ENCODE data around the gene SMYD3.
"Not testable (repeated sequence)": the region's sequence is repeated elsewhere in the genome, so short reads cannot be mapped to it uniquely, and the experiment has no call there.

SMYD3 gene

DNA sequence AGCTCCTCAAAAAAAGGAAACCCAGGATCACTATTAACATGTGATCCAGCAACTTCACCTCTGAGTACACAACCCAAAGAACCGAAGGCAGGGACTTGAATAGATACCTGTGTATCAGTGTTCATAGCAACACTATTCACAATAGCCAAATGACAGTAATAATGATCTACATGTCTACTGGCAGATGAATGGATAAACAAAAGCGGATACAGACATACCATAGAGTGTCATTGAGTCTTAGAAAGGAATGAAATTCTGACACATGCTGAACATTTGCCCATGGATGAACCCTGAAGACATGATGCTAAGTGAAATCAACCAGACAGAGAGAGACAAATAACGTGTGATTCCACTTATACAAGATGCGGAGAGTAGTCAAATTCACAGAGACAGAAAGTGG lies 788.1 kb downstream of the SMYD3 start:
- no peak for DNase-seq
- in situ Hi-C loops (cut with HindIII; ENCODE audit: low pct_ligation_motif_present, low pct_unique_long_range_greater_than_20kb, low sequenced_read_pairs) = no loop called here

DNA sequence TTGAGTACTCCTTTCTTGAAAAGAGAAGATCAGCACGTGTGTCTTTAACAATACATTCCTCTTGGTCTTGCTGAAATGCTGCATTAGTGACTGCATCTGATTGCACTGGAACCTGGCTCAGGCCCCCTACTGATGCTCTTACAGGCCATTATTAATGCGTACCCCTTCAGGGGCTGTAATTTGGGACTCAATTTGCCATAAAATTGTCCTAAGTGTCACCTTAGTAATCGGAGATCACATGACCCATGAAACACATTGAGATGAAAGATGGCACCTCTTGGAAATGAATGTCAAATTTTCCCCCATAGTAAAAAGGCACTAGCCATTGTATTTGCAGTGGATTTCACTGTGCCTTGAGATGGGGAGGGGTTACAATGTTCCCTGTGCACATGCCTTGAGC lies 789.0 kb downstream of the SMYD3 start:
- in situ Hi-C loops (cut with HindIII; ENCODE audit: low pct_ligation_motif_present, low pct_unique_long_range_greater_than_20kb, low sequenced_read_pairs) = no loop called here
- no peak for DNase-seq

DNA sequence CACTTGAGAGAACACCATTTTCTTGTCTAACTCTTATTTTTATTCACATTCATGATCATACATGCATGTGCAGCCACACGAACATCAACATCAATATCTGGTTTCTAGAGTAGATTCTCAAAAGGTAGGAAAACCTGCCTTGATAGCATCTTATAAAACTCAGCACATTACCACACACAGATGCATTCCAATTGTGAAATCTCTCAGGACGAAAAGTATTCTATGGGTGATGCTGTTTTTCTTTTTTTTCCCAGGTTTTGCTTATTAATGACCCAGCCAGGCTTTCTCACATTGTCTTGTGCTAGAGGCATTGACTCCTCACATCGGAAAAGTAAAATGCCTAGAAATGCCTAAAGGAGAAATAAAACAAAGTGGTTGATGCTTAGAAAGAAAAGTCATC lies 789.5 kb downstream of the SMYD3 start:
- no peak for DNase-seq
- in situ Hi-C loops (cut with HindIII; ENCODE audit: low pct_ligation_motif_present, low pct_unique_long_range_greater_than_20kb, low sequenced_read_pairs) = no loop called here

DNA sequence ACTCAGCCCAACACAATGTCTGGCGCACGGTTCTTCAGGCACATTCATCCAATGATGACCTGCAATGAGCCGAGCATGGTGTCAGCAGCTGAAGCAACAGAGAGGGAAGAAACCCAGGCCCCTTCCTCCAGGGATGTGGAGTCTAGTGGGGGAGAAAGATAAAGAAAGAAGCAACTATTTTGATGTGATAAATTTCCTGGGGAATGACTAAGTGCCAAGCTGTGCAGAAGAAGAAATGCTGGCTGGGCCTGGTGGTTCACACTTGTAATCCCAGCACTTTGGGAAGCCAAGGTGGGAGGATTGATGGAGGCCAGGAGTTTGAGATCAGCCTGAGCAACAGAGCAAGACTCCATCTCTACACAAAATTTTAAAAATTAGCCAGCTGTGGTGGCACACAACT lies 790.5 kb downstream of the SMYD3 start:
- in situ Hi-C loops (cut with HindIII; ENCODE audit: low pct_ligation_motif_present, low pct_unique_long_range_greater_than_20kb, low sequenced_read_pairs) = no loop called here
- no peak for DNase-seq

DNA sequence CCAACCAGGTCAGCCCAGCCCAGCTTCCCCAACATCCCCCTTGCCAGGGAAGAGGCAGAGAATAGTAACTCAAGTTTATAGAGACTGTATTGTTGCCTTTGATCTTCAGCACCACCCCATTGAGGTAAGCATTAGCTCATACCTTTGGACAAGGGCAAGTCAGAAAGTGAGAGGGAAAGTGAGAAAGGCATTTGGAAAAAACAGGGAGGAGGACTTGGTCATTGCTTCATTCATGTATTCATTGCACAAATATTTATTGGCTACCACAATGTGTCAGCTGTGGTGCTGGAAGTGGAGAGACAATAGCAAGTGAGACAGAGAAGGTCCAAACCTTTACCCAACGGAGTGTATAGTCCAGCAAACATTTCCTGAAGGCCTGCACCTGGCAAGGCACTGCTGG lies 791.1 kb downstream of the SMYD3 start:
- in situ Hi-C loops (cut with HindIII; ENCODE audit: low pct_ligation_motif_present, low pct_unique_long_range_greater_than_20kb, low sequenced_read_pairs) = no loop called here
- peak; percentile 33 for DNase-seq

DNA sequence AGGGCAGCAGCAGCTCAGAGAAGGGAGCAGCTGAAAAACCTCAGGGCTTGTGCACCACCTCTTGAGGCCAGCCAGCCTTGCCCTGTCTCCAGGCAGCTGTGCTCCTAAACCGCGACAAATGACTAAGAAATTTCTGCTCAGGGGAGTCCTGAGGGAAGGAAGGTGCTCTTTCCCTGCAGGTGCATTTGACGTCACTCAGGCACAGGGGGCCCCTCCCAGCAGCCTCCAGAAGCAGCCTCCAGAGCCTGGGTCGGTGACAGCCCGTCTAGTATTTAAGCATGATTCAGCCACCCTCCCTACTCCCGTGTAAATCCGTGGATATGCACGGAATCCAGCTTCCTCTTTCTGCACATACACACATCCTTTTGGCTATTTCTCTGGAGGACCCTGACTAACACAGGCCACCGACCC lies 791.8 kb downstream of the SMYD3 start:
- in situ Hi-C loops (cut with HindIII; ENCODE audit: low pct_ligation_motif_present, low pct_unique_long_range_greater_than_20kb, low sequenced_read_pairs) = no loop called here
- DNase-seq = peak; percentile 25

DNA sequence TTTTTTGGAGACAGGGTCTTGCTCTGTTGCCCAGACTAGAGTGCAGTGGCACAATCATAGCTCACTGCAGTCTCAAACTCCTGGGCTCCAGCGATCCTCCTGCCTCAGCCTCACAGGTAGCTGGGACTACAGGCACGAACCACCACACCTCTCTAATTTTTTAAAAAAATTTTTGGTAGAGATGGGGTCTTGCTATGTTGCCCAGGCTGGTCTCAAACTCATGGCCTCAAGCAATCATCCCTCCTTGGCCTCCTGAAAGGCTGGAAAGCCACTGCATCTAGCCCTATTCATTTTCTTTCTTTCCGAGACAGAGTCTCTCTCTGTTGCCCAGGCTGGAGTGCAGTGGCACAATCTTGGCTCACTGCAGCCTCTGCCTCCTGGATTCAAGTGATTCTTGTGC lies 793.1 kb downstream of the SMYD3 start:
- DNase-seq; in situ Hi-C loops (cut with HindIII; ENCODE audit: low pct_ligation_motif_present, low pct_unique_long_range_greater_than_20kb, low sequenced_read_pairs): not testable (repeated sequence)

DNA sequence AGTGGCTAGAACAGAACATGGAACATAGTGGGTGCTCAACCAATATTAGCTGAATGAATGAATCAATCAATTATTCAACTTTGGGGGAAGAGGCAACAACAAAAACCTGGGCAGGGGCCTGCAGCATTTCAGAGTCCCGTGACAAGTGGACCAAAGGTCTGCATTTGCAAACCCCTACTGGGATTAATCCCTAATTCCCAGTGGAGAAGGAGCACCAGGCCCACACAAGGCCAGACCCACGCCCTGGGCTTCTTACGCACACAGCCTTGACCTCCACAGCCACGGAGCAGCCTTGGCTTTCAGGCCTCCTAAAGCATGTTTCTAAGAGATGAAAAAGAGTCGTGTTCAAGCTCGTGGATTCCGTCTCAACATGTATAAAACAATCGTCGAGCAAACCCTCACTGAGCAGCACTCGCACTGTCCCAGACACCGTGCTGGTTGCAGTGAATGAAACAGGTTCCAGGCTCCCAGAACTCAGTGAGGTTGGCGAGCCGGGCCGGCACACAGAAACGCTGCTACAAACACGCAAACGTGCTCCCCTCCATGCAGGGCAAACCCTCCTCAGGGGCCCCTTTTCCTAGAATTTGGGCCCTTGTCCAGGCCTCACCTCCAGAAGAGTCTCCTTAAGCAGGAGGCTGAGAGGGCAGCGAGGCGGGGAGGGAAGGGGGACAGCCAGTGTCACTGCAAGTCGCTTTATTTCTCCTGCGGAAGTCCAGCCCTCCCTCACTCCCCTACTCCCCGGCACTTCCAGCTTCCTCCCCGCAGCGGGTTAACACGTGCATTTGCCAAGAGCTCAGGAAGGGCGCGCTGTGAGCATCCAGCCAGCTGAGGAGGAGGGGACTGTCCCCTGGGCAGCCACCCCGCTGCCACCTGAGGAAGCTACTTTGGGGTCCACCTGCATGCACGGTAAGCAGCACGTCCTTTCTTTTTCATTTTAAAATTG lies 795.8 kb downstream of the SMYD3 start:
- DNase-seq = no peak
- in situ Hi-C loops (cut with HindIII; ENCODE audit: low pct_ligation_motif_present, low pct_unique_long_range_greater_than_20kb, low sequenced_read_pairs) = no loop called here

DNA sequence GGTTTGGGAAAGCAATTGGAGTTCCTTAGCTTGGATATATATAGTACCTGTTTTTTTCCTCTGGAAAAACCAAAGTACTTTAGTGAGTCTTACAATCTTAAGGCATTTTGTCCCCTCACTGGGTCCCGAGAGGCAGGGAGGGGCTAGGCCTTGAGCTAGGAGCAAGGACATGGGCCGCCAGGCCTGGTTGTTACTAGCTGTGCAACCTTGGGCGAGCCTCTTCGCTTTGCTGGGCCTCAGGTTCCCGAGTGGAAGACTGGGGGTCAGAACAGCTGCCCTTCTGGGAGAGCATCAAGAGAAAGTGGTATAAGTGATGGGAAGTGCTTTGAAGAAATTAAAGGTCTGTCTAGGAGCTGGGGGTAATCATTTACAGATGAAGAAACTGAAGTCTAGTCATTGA lies 799.1 kb downstream of the SMYD3 start:
- DNase-seq = no peak
- in situ Hi-C loops (cut with HindIII; ENCODE audit: low pct_ligation_motif_present, low pct_unique_long_range_greater_than_20kb, low sequenced_read_pairs) = no loop called here

DNA sequence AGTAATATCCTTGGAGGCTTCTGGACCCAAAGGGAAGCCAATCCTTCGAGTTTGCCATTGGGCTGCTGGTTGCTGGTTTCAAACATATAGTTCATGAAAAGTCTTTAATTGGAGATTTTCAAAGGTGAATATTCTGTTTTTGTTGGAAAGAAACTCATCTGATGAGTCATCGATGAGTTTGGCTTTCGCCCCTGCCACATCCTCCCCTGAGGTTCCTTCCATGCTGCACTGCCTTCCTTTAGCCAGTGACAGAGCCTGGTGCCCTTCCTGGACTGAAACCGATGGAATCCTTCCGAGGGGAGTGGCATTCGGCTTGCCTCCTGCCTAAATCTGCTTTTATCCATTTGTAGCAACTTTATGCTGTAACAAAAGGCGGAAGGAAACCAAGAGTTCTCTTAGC lies 802.3 kb downstream of the SMYD3 start:
- in situ Hi-C loops (cut with HindIII; ENCODE audit: low pct_ligation_motif_present, low pct_unique_long_range_greater_than_20kb, low sequenced_read_pairs) = no loop called here
- no peak for DNase-seq

DNA sequence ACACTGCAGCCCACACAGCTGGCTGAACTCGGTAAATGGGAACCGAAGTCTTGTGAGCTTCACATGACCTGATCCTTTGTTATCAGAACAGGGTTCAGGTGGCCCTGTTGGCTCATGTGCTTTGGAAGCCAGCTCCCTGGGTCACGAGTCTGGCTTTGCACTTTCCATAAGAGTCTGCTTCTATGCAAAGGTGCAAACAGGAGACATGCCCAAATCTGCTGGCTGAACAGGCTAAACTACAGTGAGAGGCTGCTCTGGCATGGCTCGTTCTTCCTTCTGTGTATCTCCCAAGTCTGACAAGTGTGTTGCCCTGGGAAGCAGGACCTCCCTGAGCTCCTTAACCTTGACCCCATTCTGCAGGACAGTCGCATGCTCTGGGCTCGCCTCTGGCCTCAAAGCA lies 802.7 kb downstream of the SMYD3 start:
- no peak for DNase-seq

DNA sequence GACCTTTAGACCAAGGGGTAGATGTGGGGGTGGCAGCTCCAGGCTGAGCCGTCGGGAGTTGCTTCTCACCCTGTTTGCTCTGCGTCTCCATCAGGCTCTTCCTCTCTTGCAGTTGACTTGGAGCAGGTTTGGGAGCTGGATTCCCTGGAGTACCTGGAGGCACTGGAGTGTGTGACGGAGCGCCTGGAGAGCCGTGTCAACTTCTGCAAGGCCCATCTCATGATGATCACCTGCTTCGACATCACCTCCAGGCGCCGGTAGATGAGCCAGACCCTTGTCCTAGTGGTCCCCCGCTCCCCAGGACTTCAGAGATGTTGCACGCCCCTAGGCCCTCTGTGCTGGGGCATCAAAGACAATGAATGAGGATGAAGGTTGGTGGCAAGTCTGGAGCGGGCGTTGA lies 804.7 kb downstream of the SMYD3 start:
- in situ Hi-C loops (cut with HindIII; ENCODE audit: low pct_ligation_motif_present, low pct_unique_long_range_greater_than_20kb, low sequenced_read_pairs) = no loop called here
- no peak for DNase-seq

More for the DNA sequence above, 802.7 kb downstream of the SMYD3 start:
- in situ Hi-C loops (cut with HindIII; ENCODE audit: low pct_ligation_motif_present, low pct_unique_long_range_greater_than_20kb, low sequenced_read_pairs) = no loop called here

DNA sequence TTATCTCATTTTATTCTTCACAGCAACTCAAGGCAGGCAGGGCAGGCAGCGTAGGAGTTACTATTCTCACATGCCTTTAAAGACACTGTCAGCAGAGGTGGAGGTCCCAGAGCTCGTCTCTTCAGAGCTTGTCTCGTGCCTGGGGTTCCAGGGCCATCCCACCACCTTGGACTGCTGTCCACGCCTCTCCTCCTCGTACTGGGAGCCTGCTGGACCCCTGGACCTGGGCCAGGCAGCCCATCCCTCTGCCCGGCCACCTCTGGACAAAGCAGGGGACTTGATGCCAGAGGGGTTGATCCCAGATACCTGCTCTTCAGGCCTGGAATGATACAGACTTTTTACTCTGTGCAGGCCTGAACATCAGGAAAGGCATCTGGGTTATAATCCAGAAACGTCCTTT lies 805.4 kb downstream of the SMYD3 start:
- no peak for DNase-seq
- in situ Hi-C loops (cut with HindIII; ENCODE audit: low pct_ligation_motif_present, low pct_unique_long_range_greater_than_20kb, low sequenced_read_pairs) = no loop called here

DNA sequence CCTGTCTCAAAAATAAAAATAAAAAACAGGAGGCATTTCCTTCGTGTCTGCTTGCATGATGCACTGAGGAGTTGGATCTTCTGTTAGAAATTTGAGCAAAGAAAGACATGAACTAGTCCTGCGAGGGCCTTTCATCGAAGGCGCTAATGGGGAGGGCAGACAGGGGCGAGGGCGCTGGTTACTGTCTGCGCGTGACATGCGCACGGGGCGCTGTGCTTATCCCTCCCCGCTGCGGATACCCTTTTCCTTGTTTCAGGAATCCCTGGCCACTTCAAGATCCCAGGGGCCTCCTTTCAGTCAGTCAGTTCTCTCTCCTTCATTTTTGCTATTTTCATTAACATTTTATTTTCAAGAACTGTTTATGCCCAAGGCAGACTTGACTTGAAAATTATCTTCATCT lies 806.4 kb downstream of the SMYD3 start:
- in situ Hi-C loops (cut with HindIII; ENCODE audit: low pct_ligation_motif_present, low pct_unique_long_range_greater_than_20kb, low sequenced_read_pairs) = no loop called here
- no peak for DNase-seq

Measured in ACHN (cell line).